Kidney (tissue), 14 donors: ENCODE results near the gene PROZ. TPM values are rescaled to one million over a fixed set of nuclear protein-coding genes. Genes with fewer than 3 reads are reported as not detected.

Experiments used
- DNase-seq, 5 donors: peaks; one replicate each; pipeline ENCODE4 v3.0.0-alpha.2; 2013 to 2020
- FAIRE-seq: peaks from 2 replicates; lab custom pipeline; 2012; peaks lifted over from hg19 to GRCh38; lab: Jason Lieb, UNC
- H3K27ac ChIP-seq, 2 donors: one replicate each; pipeline ENCODE4 v1.7.0; 2013; ENCODE audit warnings: low read depth in 2 of 2, low read length in 2 of 2, inconsistent platforms in 1 of 2
- H3K27me3 ChIP-seq: one replicate; pipeline ENCODE4 v1.7.1; 2013; ENCODE audit warnings: low read length, inconsistent platforms; ENCODE audit not compliant: control insufficient read depth, insufficient read depth
- H3K36me3 ChIP-seq, 3 donors: one replicate each; pipeline versions ENCODE4 v1.7.0 to v1.7.1; 2013; ENCODE audit warnings: low read length in 3 of 3, control low read depth in 1 of 3, inconsistent platforms in 1 of 3; ENCODE audit not compliant: insufficient read depth in 3 of 3, control insufficient read depth in 2 of 3
- H3K4me1 ChIP-seq, 3 donors: one replicate each; pipeline versions ENCODE4 v1.7.0 to v1.7.1; 2013; ENCODE audit warnings: low read length in 3 of 3, inconsistent platforms in 1 of 3, low read depth in 1 of 3; ENCODE audit not compliant: control insufficient read depth in 2 of 3, insufficient read depth in 2 of 3
- H3K4me3 ChIP-seq, 3 donors: one replicate each; pipeline versions ENCODE4 v1.7.0 to v1.8.1; 2013; ENCODE audit warnings: low read length in 3 of 3, control low read depth in 1 of 3, inconsistent platforms in 1 of 3
- H3K9ac ChIP-seq, 3 donors: one replicate each; pipeline versions ENCODE4 v1.7.0 to v1.7.1; 2013; ENCODE audit warnings: low read length in 3 of 3, control low read depth in 1 of 3, inconsistent platforms in 1 of 3
- H3K9me3 ChIP-seq, 3 donors: one replicate each; pipeline versions ENCODE4 v1.7.0 to v1.7.1; 2013; ENCODE audit warnings: low read length in 3 of 3, control low read depth in 1 of 3, inconsistent platforms in 1 of 3; ENCODE audit not compliant: control insufficient read depth in 2 of 3, insufficient read depth in 1 of 3
- intact Hi-C: fragments of 100-400 bp; cut with DNase I; formaldehyde crosslinking; loops from one replicate; pipeline ENCODE4 v1.11.1; 2022
- polyA plus RNA-seq: library from polyadenylated mRNA; stranded (reverse); fragments of 350-450 nt; fragmentation: Illumina TruSeq; extraction: RNeasy Lipid Tissue Mini Kit (QIAGEN cat#74804); gene quantifications from one replicate; pipeline ENCODE4 v1.2.3, GENCODE V29; 2014; ENCODE audit warnings: low read depth, low replicate concordance; ENCODE audit not compliant: insufficient read depth
- total RNA-seq: library from RNA; stranded (reverse); fragmentation: NEBNext Ultra II Directional; extraction: Animal tissue kit (Norgen Biotek cat#: 25700); gene quantifications from one replicate; pipeline ENCODE4 v1.2.1, GENCODE V29; 2021
- TF ChIP-seq, protein P1 (sequence below): IDR thresholded peaks from 3 replicates; pipeline ENCODE4 v1.5.1; 2012; ENCODE audit warnings: mild to moderate bottlenecking, moderate library complexity, borderline replicate concordance; ENCODE audit not compliant: insufficient read depth; ENCODE audit errors: extremely low read depth
- donor health status: control.
- donor health status: control.
- donor health status: control.
- donor health status: control.
- donor health status: control.
- donor health status: DM: yes; HTN: yes; CAD: no.
- donor health status: Normal renal cell carcinoma (clear cell type).

Gene PROZ
- total and polyA plus RNA-seq, 2 donors from 2014 or later = 20.0 TPM; not detected in 1

GRCh38 chr13:113172419-113172926 lies 14.0 kb downstream of the PROZ start:
- FAIRE-seq = no peak
- Histone ChIP-seq H3K27ac (no peak overlapping the region), H3K9ac (no peak overlapping the region), H3K4me3 (no peak overlapping the region), H3K4me1 (peaks cover 0 to 12% (median 5%) of the 10 kb centered on the region in 3 donors), H3K36me3 (peaks cover 2 to 20% (median 11%) of the 10 kb centered on the region in 3 donors), H3K9me3 (no peaks in the 10 kb centered on the region), H3K27me3 (no peaks in the 10 kb centered on the region)
- TF ChIP-seq, protein P1, sequence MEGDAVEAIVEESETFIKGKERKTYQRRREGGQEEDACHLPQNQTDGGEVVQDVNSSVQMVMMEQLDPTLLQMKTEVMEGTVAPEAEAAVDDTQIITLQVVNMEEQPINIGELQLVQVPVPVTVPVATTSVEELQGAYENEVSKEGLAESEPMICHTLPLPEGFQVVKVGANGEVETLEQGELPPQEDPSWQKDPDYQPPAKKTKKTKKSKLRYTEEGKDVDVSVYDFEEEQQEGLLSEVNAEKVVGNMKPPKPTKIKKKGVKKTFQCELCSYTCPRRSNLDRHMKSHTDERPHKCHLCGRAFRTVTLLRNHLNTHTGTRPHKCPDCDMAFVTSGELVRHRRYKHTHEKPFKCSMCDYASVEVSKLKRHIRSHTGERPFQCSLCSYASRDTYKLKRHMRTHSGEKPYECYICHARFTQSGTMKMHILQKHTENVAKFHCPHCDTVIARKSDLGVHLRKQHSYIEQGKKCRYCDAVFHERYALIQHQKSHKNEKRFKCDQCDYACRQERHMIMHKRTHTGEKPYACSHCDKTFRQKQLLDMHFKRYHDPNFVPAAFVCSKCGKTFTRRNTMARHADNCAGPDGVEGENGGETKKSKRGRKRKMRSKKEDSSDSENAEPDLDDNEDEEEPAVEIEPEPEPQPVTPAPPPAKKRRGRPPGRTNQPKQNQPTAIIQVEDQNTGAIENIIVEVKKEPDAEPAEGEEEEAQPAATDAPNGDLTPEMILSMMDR = no peak
- no peak for DNase-seq
- intact Hi-C loops = no loop called here

DNA sequence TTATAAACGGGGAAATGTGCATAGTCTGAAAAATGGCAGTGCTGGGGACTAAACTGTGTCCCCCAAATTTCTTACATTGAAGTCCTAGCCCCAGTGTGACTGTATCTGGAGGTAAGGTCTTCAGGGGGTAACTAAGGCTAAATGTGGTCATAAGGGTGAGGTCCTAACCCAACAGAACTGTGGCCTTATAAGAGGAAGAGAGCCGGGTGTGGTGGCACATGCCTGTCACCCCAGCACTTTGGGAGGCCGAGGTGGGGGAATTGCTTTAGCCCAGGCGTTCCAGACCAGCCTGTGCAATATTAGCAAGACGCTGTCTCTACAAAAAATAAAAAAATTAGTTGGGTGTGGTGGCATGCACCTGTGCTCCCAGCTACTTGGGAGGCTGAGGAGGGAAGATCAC lies 17.8 kb downstream of the PROZ start:
- H3K36me3 ChIP-seq = peaks cover 2 to 53% (median 27%) of the 10 kb centered on the region in 3 donors

DNA sequence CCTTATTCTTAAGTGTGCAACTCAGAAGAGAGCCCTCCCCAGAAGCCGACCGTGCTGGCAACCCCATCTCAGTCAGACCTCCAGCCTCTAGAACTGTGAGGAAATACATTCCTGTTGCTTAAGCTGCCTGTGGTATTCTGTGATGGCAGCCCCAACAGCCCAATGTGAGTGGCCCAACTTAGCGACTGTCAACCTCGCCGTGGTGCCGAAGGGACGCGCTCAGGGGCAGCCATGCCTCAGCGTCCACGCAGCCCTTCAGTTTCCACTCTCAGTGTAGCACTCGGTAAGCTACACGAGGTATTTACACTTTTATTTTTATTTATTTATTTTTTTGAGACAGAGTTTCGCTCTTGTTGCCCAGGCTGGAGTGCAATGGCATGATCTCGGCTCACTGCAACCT lies 18.4 kb downstream of the PROZ start:
- no peaks in the 10 kb centered on the region for H3K9me3 ChIP-seq
- intact Hi-C loops = no loop called here
- no peak overlapping the region for H3K9ac ChIP-seq
- no peaks in the 10 kb centered on the region for H3K27me3 ChIP-seq
- no peak for FAIRE-seq
- peaks cover 3 to 50% (median 27%) of the 10 kb centered on the region in 3 donors for H3K36me3 ChIP-seq
- H3K4me3 ChIP-seq = no peak overlapping the region
- DNase-seq = no peak
- TF ChIP-seq, protein P1 = no peak
- no peak overlapping the region for H3K27ac ChIP-seq
- peaks cover 0 to 5% (median 3%) of the 10 kb centered on the region in 3 donors for H3K4me1 ChIP-seq

More for the DNA sequence above, 17.8 kb downstream of the PROZ start:
- Histone ChIP-seq H3K9ac (no peak overlapping the region), H3K4me1 (peaks cover 0 to 5% (median 3%) of the 10 kb centered on the region in 3 donors), H3K4me3 (no peak overlapping the region), H3K27me3 (no peaks in the 10 kb centered on the region), H3K9me3 (no peaks in the 10 kb centered on the region), H3K27ac (no peak overlapping the region)
- DNase-seq = no peak
- no peak for FAIRE-seq
- intact Hi-C loops = no loop called here
- TF ChIP-seq, protein P1 = no peak
